Activated CD4-positive, alpha-beta T cell treated with anti-CD3 and anti-CD28 coated beads, Interleukin-2, amount 10 ng/mL, durations not matched to agents 24 days and 14 days (primary cell): ENCODE results near the gene APOL2. TPM values are rescaled to one million over a fixed set of nuclear protein-coding genes. Genes with fewer than 3 reads are reported as not detected.
"Not testable (repeated sequence)": the region's sequence is repeated elsewhere in the genome, so short reads cannot be mapped to it uniquely, and the experiment has no call there.

Experiments used
- DNase-seq: peaks from one replicate; pipeline ENCODE4 v3.0.0; 2022
- H3K27ac Mint-ChIP-seq: one replicate; pipeline ENCODE4 v1.8.0; 2022; ENCODE audit warnings: mild to moderate bottlenecking, mixed read lengths
- H3K27me3 Mint-ChIP-seq: one replicate; pipeline ENCODE4 v1.8.0; 2022; ENCODE audit warnings: mixed read lengths
- H3K36me3 Mint-ChIP-seq: one replicate; pipeline ENCODE4 v1.8.0; 2022; ENCODE audit warnings: low read depth, mild to moderate bottlenecking, mixed read lengths
- H3K4me1 Mint-ChIP-seq: one replicate; pipeline ENCODE4 v1.8.0; 2021; ENCODE audit warnings: mixed read lengths
- H3K4me3 Mint-ChIP-seq: one replicate; pipeline ENCODE4 v1.8.0; 2022; ENCODE audit warnings: mild to moderate bottlenecking, moderate library complexity, mixed read lengths
- H3K9me3 Mint-ChIP-seq: one replicate; pipeline ENCODE4 v1.8.0; 2021; ENCODE audit warnings: mixed read lengths
- intact Hi-C: fragments of 100-400 bp; cut with micrococcal nuclease; formaldehyde crosslinking; loops from one replicate; pipeline ENCODE4 v1.15.1; 2023
- total RNA-seq: library from RNA; stranded (reverse); gene quantifications from 2 replicates; pipeline ENCODE4 v1.2.3, GENCODE V29; 2022

Gene APOL2
- total RNA-seq, 1 donor from 2014 or later, result 58.6 TPM

GRCh38 chr22:36213586-36213985, 25.7 kb downstream of the APOL2 start:
- Mint-ChIP-seq H3K9me3 (peaks cover 4% of the 10 kb centered on the region), H3K4me3 (no peak overlapping the region), H3K4me1 (peaks cover 5% of the 10 kb centered on the region), H3K27me3 (peaks cover 75% of the 10 kb centered on the region), H3K27ac (no peak overlapping the region), H3K36me3 (peaks cover 3% of the 10 kb centered on the region)
- intact Hi-C loops, result no loop called here
- DNase-seq, result no peak

GRCh38 chr22:36212901-36213300, 26.4 kb downstream of the APOL2 start:
- Mint-ChIP-seq H3K27ac (no peak overlapping the region), H3K4me3 (no peak overlapping the region), H3K4me1 (peaks cover 5% of the 10 kb centered on the region), H3K36me3 (peaks cover 3% of the 10 kb centered on the region), H3K9me3 (peaks cover 4% of the 10 kb centered on the region), H3K27me3 (peaks cover 71% of the 10 kb centered on the region)
- DNase-seq, result no peak
- intact Hi-C loops, result no loop called here

GRCh38 chr22:36211237-36211861, 28.0 kb downstream of the APOL2 start:
- H3K9me3 Mint-ChIP-seq, result peaks cover 4% of the 10 kb centered on the region
- H3K27me3 Mint-ChIP-seq, result peaks cover 63% of the 10 kb centered on the region
- H3K27ac Mint-ChIP-seq, result no peak overlapping the region
- no peak overlapping the region for H3K4me3 Mint-ChIP-seq
- no peak for DNase-seq
- intact Hi-C loops, result no loop called here
- H3K36me3 Mint-ChIP-seq, result peaks cover 3% of the 10 kb centered on the region
- peaks cover 5% of the 10 kb centered on the region for H3K4me1 Mint-ChIP-seq

- Mint-ChIP-seq H3K27ac (no peak overlapping the region), H3K27me3 (peaks cover 53% of the 10 kb centered on the region), H3K4me3 (no peak overlapping the region), H3K36me3 (peaks cover 3% of the 10 kb centered on the region), H3K4me1 (peaks cover 5% of the 10 kb centered on the region), H3K9me3 (peaks cover 4% of the 10 kb centered on the region)
- no peak for DNase-seq
- intact Hi-C loops, result no loop called here
Measured at GRCh38 chr22:36210224-36210623, 29.1 kb downstream of the APOL2 start.

GRCh38 chr22:36209488-36209908, 29.8 kb downstream of the APOL2 start:
- H3K4me3 Mint-ChIP-seq, H3K4me1 Mint-ChIP-seq, DNase-seq, H3K27ac Mint-ChIP-seq, H3K36me3 Mint-ChIP-seq, H3K9me3 Mint-ChIP-seq, intact Hi-C loops: not testable (repeated sequence)
- peaks cover 49% of the 10 kb centered on the region for H3K27me3 Mint-ChIP-seq

GRCh38 chr22:36208914-36209313, 30.4 kb downstream of the APOL2 start:
- peaks cover 4% of the 10 kb centered on the region for H3K9me3 Mint-ChIP-seq
- peaks cover 3% of the 10 kb centered on the region for H3K36me3 Mint-ChIP-seq
- peaks cover 7% of the 10 kb centered on the region for H3K4me1 Mint-ChIP-seq
- H3K27me3 Mint-ChIP-seq, result peaks cover 44% of the 10 kb centered on the region
- no peak overlapping the region for H3K27ac Mint-ChIP-seq
- intact Hi-C loops, result no loop called here
- DNase-seq, result no peak
- H3K4me3 Mint-ChIP-seq, result no peak overlapping the region

GRCh38 chr22:36208162-36208765, 31.1 kb downstream of the APOL2 start:
- Mint-ChIP-seq H3K27ac (no peak overlapping the region), H3K27me3 (peaks cover 39% of the 10 kb centered on the region), H3K4me3 (no peak overlapping the region), H3K9me3 (peaks cover 4% of the 10 kb centered on the region), H3K36me3 (peaks cover 3% of the 10 kb centered on the region), H3K4me1 (peaks cover 7% of the 10 kb centered on the region)
- DNase-seq, result no peak
- intact Hi-C loops, result no loop called here

- Mint-ChIP-seq H3K36me3 (peaks cover 3% of the 10 kb centered on the region), H3K4me1 (peaks cover 9% of the 10 kb centered on the region), H3K27ac (no peak overlapping the region), H3K27me3 (peaks cover 28% of the 10 kb centered on the region), H3K9me3 (peaks cover 4% of the 10 kb centered on the region), H3K4me3 (no peak overlapping the region)
- intact Hi-C loops, result no loop called here
- DNase-seq, result no peak
Measured at GRCh38 chr22:36206255-36206654, 33.1 kb downstream of the APOL2 start.

GRCh38 chr22:36205573-36205972, 33.8 kb downstream of the APOL2 start:
- H3K4me3 Mint-ChIP-seq, H3K36me3 Mint-ChIP-seq, H3K4me1 Mint-ChIP-seq, H3K9me3 Mint-ChIP-seq, H3K27ac Mint-ChIP-seq, DNase-seq, intact Hi-C loops: not testable (repeated sequence)
- peaks cover 22% of the 10 kb centered on the region for H3K27me3 Mint-ChIP-seq

- Mint-ChIP-seq H3K4me1 (peaks cover 4% of the 10 kb centered on the region), H3K4me3 (peak overlapping the region; percentile 24), H3K27ac (no peak overlapping the region), H3K9me3 (peaks cover 4% of the 10 kb centered on the region), H3K36me3 (peaks cover 3% of the 10 kb centered on the region), H3K27me3 (peaks cover 14% of the 10 kb centered on the region)
- no peak for DNase-seq
- intact Hi-C loops, result no loop called here
Measured at GRCh38 chr22:36204632-36205015, 34.7 kb downstream of the APOL2 start.

GRCh38 chr22:36204001-36204631, 35.2 kb downstream of the APOL2 start:
- H3K4me3 Mint-ChIP-seq, result peak overlapping the region; percentile 24
- peaks cover under 1% of the 10 kb centered on the region for H3K36me3 Mint-ChIP-seq
- no peak for DNase-seq

GRCh38 chr22:36203441-36203840, 35.9 kb downstream of the APOL2 start:
- H3K4me3 Mint-ChIP-seq, DNase-seq, intact Hi-C loops, H3K27ac Mint-ChIP-seq, H3K27me3 Mint-ChIP-seq, H3K36me3 Mint-ChIP-seq, H3K4me1 Mint-ChIP-seq, H3K9me3 Mint-ChIP-seq: not testable (repeated sequence)

More at GRCh38 chr22:36204001-36204631, 35.2 kb downstream of the APOL2 start:
- no peak overlapping the region for H3K27ac Mint-ChIP-seq
- peaks cover 4% of the 10 kb centered on the region for H3K4me1 Mint-ChIP-seq
- peaks cover under 1% of the 10 kb centered on the region for H3K9me3 Mint-ChIP-seq
- H3K27me3 Mint-ChIP-seq, result peaks cover 10% of the 10 kb centered on the region
- intact Hi-C loops, result no loop called here

- H3K27ac Mint-ChIP-seq, DNase-seq, H3K36me3 Mint-ChIP-seq, H3K27me3 Mint-ChIP-seq, intact Hi-C loops, H3K4me3 Mint-ChIP-seq, H3K9me3 Mint-ChIP-seq: not testable (repeated sequence)
- H3K4me1 Mint-ChIP-seq, result peaks cover 11% of the 10 kb centered on the region
Measured at GRCh38 chr22:36202906-36203305, 36.4 kb downstream of the APOL2 start.

GRCh38 chr22:36201630-36202319, 37.6 kb downstream of the APOL2 start, which contains the start of gene APOL4:
TSS of gene APOL4 (minus strand) at chr22:36201809. CDS start at chr22:36201734, 75 bp downstream.
- H3K4me3 Mint-ChIP-seq, result no peak within 1 kb of the TSS
- intact Hi-C loops, result no loop called here
- no peaks in the 10 kb centered on the region for H3K9me3 Mint-ChIP-seq
- H3K27me3 Mint-ChIP-seq, result peaks cover 2% of the 10 kb centered on the region
- no peak for DNase-seq
- H3K36me3 Mint-ChIP-seq, result no peaks in the 10 kb centered on the region
- no peak within 1 kb of the TSS for H3K27ac Mint-ChIP-seq
- H3K4me1 Mint-ChIP-seq, result peaks cover 22% of the 10 kb centered on the region
